ENCODE results near the gene VPS37C.

Gene VPS37C

GRCh38 chr11:61122761-61123160 is 38.5 kb downstream of the VPS37C start:
- in situ Hi-C loops (cut with HindIII; ENCODE audit: low sequenced_read_pairs): no loop called here
- DNase-seq (ENCODE audit: low read depth): no peak
- no peak overlapping the region for H3K4me3 ChIP-seq (ENCODE audit: low read depth, low read length)
- TF ChIP-seq CTCF (IDR thresholded peaks at IDR 0.05; ENCODE audit: low read depth, low read length, missing control alignments): no peak

GRCh38 chr11:61121917-61122316 is 39.3 kb downstream of the VPS37C start:
- no peak for DNase-seq (ENCODE audit: low read depth)
- no peak for TF ChIP-seq CTCF (IDR thresholded peaks at IDR 0.05; ENCODE audit: low read depth, low read length, missing control alignments)
- in situ Hi-C loops (cut with HindIII; ENCODE audit: low sequenced_read_pairs): no loop called here
- no peak overlapping the region for H3K4me3 ChIP-seq (ENCODE audit: low read depth, low read length)

GRCh38 chr11:61121192-61121831 is 39.9 kb downstream of the VPS37C start:
- no peak overlapping the region for H3K4me3 ChIP-seq (ENCODE audit: low read depth, low read length)
- no peak for TF ChIP-seq CTCF (IDR thresholded peaks at IDR 0.05; ENCODE audit: low read depth, low read length, missing control alignments)
- in situ Hi-C loops (cut with HindIII; ENCODE audit: low sequenced_read_pairs): no loop called here
- no peak for DNase-seq (ENCODE audit: low read depth)

- DNase-seq (ENCODE audit: low read depth): no peak
- no peak for TF ChIP-seq CTCF (IDR thresholded peaks at IDR 0.05; ENCODE audit: low read depth, low read length, missing control alignments)
- no peak overlapping the region for H3K4me3 ChIP-seq (ENCODE audit: low read depth, low read length)
- in situ Hi-C loops (cut with HindIII; ENCODE audit: low sequenced_read_pairs): no loop called here
Observed at GRCh38 chr11:61120706-61121191, 40.5 kb downstream of the VPS37C start.

- in situ Hi-C loops (cut with HindIII; ENCODE audit: low sequenced_read_pairs): no loop called here
- no peak overlapping the region for H3K4me3 ChIP-seq (ENCODE audit: low read depth, low read length)
- TF ChIP-seq CTCF (IDR thresholded peaks at IDR 0.05; ENCODE audit: low read depth, low read length, missing control alignments): no peak
- no peak for DNase-seq (ENCODE audit: low read depth)
Observed at GRCh38 chr11:61120099-61120705, 41.0 kb downstream of the VPS37C start.

GRCh38 chr11:61119571-61119970 is 41.7 kb downstream of the VPS37C start:
- in situ Hi-C loops (cut with HindIII; ENCODE audit: low sequenced_read_pairs): no loop called here

More at GRCh38 chr11:61119571-61119970, 41.7 kb downstream of the VPS37C start:
- TF ChIP-seq CTCF (IDR thresholded peaks at IDR 0.05; ENCODE audit: low read depth, low read length, missing control alignments): no peak
- H3K4me3 ChIP-seq (ENCODE audit: low read depth, low read length): no peak overlapping the region
- DNase-seq (ENCODE audit: low read depth): no peak
